MM.1S (cell line): ENCODE results near the gene MAGI2.

ENCODE experiments used
- DNase-seq: peaks from one replicate; pipeline ENCODE4 v3.0.0-alpha.2; 2015
- H2AFZ ChIP-seq: fragments of 300-600 bp; sonication (generic); 2 replicates; pipeline ENCODE4 v1.6.0; 2016; ENCODE audit warnings: antibody characterized with exemption, low read length
- H3F3A ChIP-seq: fragments of 300-600 bp; sonication (generic); 2 replicates; pipeline ENCODE4 v1.6.1; 2016; ENCODE audit warnings: mild to moderate bottlenecking, antibody characterized with exemption, low read length, moderate library complexity, mixed read lengths; ENCODE audit not compliant: insufficient read depth
- H3K27ac ChIP-seq: fragments of 300-600 bp; sonication (generic); 2 replicates; pipeline ENCODE4 v1.5.1; 2016; ENCODE audit warnings: mild to moderate bottlenecking, low read length
- H3K27me3 ChIP-seq: fragments of 300-600 bp; sonication (generic); replicated peaks from 2 replicates; pipeline ENCODE4 v1.6.0; 2016; ENCODE audit warnings: low read length; ENCODE audit not compliant: insufficient read depth
- H3K36me3 ChIP-seq: fragments of 300-600 bp; sonication (generic); replicated peaks from 2 replicates; pipeline ENCODE4 v1.6.1; 2016; ENCODE audit warnings: mild to moderate bottlenecking, low read length, mixed read lengths; ENCODE audit not compliant: insufficient read depth
- H3K4me1 ChIP-seq: fragments of 300-600 bp; sonication (generic); 2 replicates; pipeline ENCODE4 v1.6.1; 2016; ENCODE audit warnings: low read length, mixed read lengths
- H3K4me2 ChIP-seq: fragments of 300-600 bp; sonication (generic); 2 replicates; pipeline ENCODE4 v1.6.0; 2016; ENCODE audit warnings: low read depth, low read length
- H3K4me3 ChIP-seq: fragments of 300-600 bp; sonication (generic); 2 replicates; pipeline ENCODE4 v1.5.1; 2016; ENCODE audit warnings: low read length, mixed read lengths
- H3K79me2 ChIP-seq: fragments of 300-600 bp; sonication (generic); 2 replicates; pipeline ENCODE4 v1.6.1; 2016; ENCODE audit warnings: mixed run types, low read length, mixed read lengths
- H3K9ac ChIP-seq: fragments of 300-600 bp; sonication (generic); 2 replicates; pipeline ENCODE4 v1.6.1; 2016; ENCODE audit warnings: low read length, mixed read lengths
- H3K9me2 ChIP-seq: fragments of 300-600 bp; sonication (generic); replicated peaks from 2 replicates; pipeline ENCODE4 v1.6.1; 2016; ENCODE audit warnings: mild to moderate bottlenecking, low read length, mixed read lengths; ENCODE audit not compliant: insufficient read depth
- H3K9me3 ChIP-seq: fragments of 300-600 bp; sonication (generic); replicated peaks from 2 replicates; pipeline ENCODE4 v1.6.1; 2016; ENCODE audit warnings: mild to moderate bottlenecking, low read length, mixed read lengths; ENCODE audit not compliant: insufficient read depth
- H4K20me1 ChIP-seq: fragments of 300-600 bp; sonication (generic); 2 replicates; pipeline ENCODE4 v1.6.1; 2016; ENCODE audit warnings: mild to moderate bottlenecking, low read length, moderate library complexity, mixed read lengths; ENCODE audit not compliant: insufficient read depth
- EZH2 ChIP-seq: fragments of 300-600 bp; sonication (generic); optimal IDR thresholded peaks from 2 replicates; pipeline ENCODE3; 2017; ENCODE audit warnings: low read depth, mild to moderate bottlenecking, antibody characterized with exemption, low read length, mixed read lengths
- EZH2phosphoT487 ChIP-seq: fragments of 300-600 bp; sonication (generic); IDR thresholded peaks from 2 replicates; pipeline ENCODE4 v1.6.1; 2018; ENCODE audit warnings: antibody characterized with exemption, low read length
- TF ChIP-seq, protein P1 (sequence below): fragments of 300-600 bp; sonication (generic); IDR thresholded peaks from 2 replicates; pipeline ENCODE4 v1.5.1; 2016; ENCODE audit warnings: antibody characterized with exemption, low read length, mixed read lengths

MAGI2 gene

DNA sequence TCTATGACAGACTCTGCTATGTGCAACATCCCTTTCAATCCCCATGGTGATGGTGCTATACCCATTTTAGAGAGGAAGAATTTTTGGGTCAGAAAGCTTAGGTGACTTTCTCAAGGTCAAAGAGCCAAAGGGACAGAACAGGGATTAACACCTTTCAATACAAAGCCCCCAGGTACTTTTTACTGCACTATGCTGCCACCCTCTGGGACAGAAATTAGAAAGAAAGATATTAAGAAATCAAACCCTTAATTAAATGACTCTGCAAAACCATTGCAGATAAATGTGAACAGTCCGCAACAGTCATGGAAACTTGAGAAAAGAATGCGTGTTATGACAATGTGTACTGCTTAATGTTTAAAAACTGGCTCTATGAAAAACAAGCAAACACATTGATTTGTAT lies 673.7 kb downstream of the MAGI2 start:
- Histone ChIP-seq H3F3A (no peaks in the 10 kb centered on the region), H3K36me3 (no peaks in the 10 kb centered on the region), H3K27me3 (0 out of 2 replicates have a peak, but pooled peaks cover 3% of the 10 kb centered on the region), H3K4me2 (no peak overlapping the region), H4K20me1 (no peaks in the 10 kb centered on the region), H3K4me3 (no peak overlapping the region), H2AFZ (no peak overlapping the region), H3K9me3 (no peaks in the 10 kb centered on the region), H3K27ac (no peak overlapping the region), H3K4me1 (no peaks in the 10 kb centered on the region), H3K9me2 (no peaks in the 10 kb centered on the region), H3K79me2 (no peaks in the 10 kb centered on the region), H3K9ac (no peak overlapping the region)
- DNase-seq, result no peak
- TF ChIP-seq, protein P1, sequence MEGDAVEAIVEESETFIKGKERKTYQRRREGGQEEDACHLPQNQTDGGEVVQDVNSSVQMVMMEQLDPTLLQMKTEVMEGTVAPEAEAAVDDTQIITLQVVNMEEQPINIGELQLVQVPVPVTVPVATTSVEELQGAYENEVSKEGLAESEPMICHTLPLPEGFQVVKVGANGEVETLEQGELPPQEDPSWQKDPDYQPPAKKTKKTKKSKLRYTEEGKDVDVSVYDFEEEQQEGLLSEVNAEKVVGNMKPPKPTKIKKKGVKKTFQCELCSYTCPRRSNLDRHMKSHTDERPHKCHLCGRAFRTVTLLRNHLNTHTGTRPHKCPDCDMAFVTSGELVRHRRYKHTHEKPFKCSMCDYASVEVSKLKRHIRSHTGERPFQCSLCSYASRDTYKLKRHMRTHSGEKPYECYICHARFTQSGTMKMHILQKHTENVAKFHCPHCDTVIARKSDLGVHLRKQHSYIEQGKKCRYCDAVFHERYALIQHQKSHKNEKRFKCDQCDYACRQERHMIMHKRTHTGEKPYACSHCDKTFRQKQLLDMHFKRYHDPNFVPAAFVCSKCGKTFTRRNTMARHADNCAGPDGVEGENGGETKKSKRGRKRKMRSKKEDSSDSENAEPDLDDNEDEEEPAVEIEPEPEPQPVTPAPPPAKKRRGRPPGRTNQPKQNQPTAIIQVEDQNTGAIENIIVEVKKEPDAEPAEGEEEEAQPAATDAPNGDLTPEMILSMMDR, result peak; percentile 18
- no peak for TF ChIP-seq EZH2

DNA sequence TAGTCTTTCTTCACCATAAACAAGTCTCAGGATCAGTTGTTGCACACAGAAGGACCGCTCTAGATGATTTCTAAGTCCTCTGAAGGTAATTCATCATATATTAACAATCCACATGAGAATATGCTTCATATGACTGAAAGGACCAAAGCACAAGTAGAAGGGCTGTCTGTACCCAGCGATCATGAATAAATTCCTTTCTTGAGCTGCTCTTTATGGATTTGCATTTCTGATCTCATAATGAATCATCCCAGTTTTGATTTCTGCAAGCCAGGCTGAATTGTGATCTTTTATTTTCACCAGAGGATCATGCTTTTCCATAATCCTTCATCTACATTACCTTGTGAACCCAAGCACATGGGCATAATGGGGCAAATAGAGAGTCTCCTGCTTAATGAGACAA lies 675.6 kb downstream of the MAGI2 start:
- H3K9ac ChIP-seq, result no peak overlapping the region
- DNase-seq, result no peak
- 0 out of 2 replicates have a peak, but pooled peaks cover 3% of the 10 kb centered on the region for H3K27me3 ChIP-seq
- no peak overlapping the region for H3K4me2 ChIP-seq
- H4K20me1 ChIP-seq, result no peaks in the 10 kb centered on the region
- TF ChIP-seq, protein P1, result no peak
- TF ChIP-seq EZH2 (no peak), EZH2phosphoT487 (no peak)
- no peak overlapping the region for H2AFZ ChIP-seq
- H3K4me3 ChIP-seq, result no peak overlapping the region
- H3K9me2 ChIP-seq, result no peaks in the 10 kb centered on the region
- no peaks in the 10 kb centered on the region for H3F3A ChIP-seq
- H3K79me2 ChIP-seq, result no peaks in the 10 kb centered on the region
- no peaks in the 10 kb centered on the region for H3K9me3 ChIP-seq
- no peak overlapping the region for H3K27ac ChIP-seq
- H3K36me3 ChIP-seq, result no peaks in the 10 kb centered on the region
- H3K4me1 ChIP-seq, result no peaks in the 10 kb centered on the region

DNA sequence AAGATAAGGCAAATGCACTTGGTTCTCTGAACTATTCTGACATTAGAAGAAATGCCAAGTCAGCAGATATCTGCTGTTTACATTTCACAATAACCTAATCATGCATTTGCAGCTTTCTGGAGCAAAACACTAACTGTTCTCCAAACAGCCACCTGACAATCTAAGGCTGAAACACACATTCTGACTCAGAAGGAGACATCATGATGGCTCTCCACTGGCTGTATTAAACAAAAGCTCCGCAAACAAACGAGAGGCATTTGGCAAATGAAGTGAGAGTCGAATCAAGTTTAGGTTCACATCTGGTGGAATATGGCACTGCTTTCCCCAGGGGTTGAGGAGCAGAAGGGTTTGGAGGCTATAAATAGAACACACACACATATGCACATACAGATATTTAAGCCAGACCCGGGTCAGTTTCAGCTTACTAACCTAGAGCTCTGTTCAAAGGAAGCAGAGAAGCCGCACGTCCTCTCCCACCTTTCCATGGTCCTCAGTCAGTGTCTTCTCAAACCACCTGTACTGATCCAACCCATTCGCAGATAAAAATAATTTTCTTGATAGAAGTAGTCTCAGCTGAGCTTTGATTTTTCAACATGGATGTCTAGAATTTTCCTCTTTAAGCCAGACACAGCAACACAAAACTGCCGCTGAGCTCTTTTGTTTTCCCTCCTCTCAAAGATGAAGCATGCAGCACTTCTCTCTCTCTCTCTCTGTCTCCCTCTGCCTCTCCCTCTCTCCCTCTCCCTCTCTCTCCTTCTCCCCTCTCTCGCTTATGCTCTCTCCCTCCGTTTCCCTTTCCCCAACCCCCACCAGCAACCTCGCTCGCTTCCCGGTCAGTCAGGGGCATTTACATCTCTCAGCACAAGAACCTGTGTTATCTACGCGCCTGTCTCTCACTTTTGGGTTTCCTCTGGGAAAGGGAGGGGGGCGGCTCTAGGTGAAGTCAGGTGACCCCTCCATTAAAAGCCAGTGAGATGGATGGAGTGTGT lies 682.8 kb downstream of the MAGI2 start:
- H3K4me2 ChIP-seq, result peak overlapping the region; percentile 49
- DNase-seq, result peak; percentile 32
- H3K9ac ChIP-seq, result no peak overlapping the region
- H4K20me1 ChIP-seq, result no peaks in the 10 kb centered on the region
- no peaks in the 10 kb centered on the region for H3K4me1 ChIP-seq
- no peaks in the 10 kb centered on the region for H3K27me3 ChIP-seq
- peak overlapping the region; percentile 6; the same call in 1 of the 2 replicates for H3K27ac ChIP-seq
- no peaks in the 10 kb centered on the region for H3K9me2 ChIP-seq
- TF ChIP-seq EZH2 (no peak), EZH2phosphoT487 (no peak)
- TF ChIP-seq, protein P1, result no peak
- H3K4me3 ChIP-seq, result peak overlapping the region; percentile 37; the same call in 1 of the 2 replicates
- no peaks in the 10 kb centered on the region for H3F3A ChIP-seq
- no peaks in the 10 kb centered on the region for H3K9me3 ChIP-seq
- peak overlapping the region; percentile 45; the same call in 1 of the 2 replicates for H2AFZ ChIP-seq
- no peaks in the 10 kb centered on the region for H3K36me3 ChIP-seq
- no peaks in the 10 kb centered on the region for H3K79me2 ChIP-seq
